Caki2 (cell line): ENCODE data around the gene SCO1. TPM values are rescaled to one million over a fixed set of nuclear protein-coding genes. Genes with fewer than 3 reads are reported as not detected.
A peak's percentile ranks its signal among the peaks of the same experiment; 100 is the strongest.
"Not testable (repeated sequence)": the region's sequence is repeated elsewhere in the genome, so short reads cannot be mapped to it uniquely, and the experiment has no call there.

ENCODE experiments used
- DNase-seq: peaks from one replicate; pipeline ENCODE4 v3.0.0-alpha.2; 2015; ENCODE audit warnings: low read depth
- in situ Hi-C: cut with HindIII; loops from 2 replicates; pipeline ENCODE4 v1.10.0; 2016; ENCODE audit warnings: low sequenced_read_pairs, low pct_unique_long_range_greater_than_20kb, mixed read lengths
- total RNA-seq: library from RNA; depleted of rRNA; stranded (reverse); fragments of >200 nt; shearing (Covaris generic); gene quantifications from 2 replicates; pipeline ENCODE4 v1.2.3, GENCODE V29; 2014; ENCODE audit warnings: low replicate concordance; rRNA removed

Gene SCO1
- 10.5 and 14.9 TPM in 2 replicates for total RNA-seq

GRCh38 chr17:10697092-10698081 is at the start of gene SCO1, which contains the start of gene ADPRM:
TSS of gene SCO1 (minus strand) at chr17:10697533. CDS start at chr17:10697507, 26 bp downstream.
TSS of gene ADPRM (plus strand) at chr17:10697594. CDS start at chr17:10704927, 7,333 bp downstream.
- in situ Hi-C loops: no loop called here
- peak; percentile 79 for DNase-seq

GRCh38 chr17:10745231-10745630 is 47.9 kb upstream of the SCO1 start:
- in situ Hi-C loops: no loop called here
- no peak for DNase-seq

DNA sequence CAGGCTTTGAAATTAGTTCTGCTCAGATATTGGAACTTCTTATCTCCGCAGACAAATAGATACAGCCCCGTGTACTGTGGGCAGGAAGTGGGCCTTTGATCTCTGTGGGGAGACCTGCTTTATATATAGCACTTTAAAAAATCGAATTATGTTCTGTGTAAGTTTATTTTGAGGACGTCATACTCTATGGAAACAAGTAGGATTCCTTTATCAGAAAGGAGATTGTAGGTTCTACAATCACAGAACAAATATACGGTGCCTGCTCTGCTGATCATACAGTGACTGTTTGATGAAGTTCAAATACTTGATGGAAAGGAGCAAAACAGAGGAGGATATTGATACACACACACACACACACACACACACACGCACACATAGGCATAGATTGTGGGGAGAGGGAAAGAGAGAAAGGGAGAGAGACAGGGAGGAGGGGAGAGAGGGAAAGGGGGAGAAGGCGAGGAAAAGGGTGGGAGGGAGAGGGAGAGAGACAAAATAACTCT is 47.2 kb upstream of the SCO1 start:
- no peak for DNase-seq
- in situ Hi-C loops: no loop called here

DNA sequence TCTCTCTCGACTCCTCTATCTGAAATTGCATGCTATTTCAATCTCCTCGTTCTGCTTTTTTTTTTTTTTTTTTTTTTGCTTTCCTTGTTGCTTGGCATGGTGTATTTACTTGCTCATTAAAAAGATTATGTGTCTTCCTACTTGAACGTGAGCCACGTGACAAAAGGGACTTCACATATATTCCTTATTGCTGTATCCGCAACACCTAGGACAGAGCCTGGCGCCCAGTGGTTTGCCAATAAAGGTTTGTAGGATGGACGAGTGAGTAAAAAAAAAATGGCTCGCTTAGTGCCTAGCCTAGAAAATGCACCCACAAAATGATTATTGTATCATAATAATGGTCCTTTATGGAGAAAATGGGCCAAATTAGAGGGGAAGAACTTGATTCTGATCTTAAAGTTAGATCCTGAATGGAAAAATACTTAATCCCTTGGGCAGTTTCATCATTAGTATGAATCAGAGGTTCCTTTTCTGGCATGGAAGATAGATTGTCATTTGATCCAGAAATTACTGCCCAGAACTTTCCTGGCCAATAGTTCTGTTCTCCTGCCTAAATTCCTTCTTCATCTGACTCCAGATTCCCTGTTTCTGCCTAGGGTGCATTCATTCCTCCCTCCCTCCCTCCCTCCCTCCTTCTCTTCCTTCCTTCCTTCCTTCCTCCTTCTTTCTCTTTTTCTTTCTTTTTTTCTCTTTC is 46.1 kb upstream of the SCO1 start:
- in situ Hi-C loops: no loop called here
- DNase-seq: no peak

DNA sequence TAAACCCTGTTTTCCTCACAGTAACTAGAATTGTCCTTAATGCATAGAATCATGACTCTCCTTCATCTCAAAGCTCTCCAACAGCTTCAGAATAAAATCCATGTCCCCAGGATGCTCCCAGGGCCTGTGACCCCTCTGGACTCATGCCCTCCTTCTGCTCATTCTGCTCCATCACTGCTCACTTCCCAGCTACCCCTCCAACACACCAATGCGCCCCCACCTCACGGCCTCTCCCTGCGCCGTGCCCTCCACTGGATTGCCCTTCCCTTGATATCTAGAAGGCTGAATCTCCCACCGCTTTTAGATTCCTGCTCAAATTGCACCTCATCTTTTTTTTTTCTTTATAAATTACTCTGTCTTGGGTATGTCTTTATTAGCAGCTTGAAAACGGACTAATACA is 45.1 kb upstream of the SCO1 start:
- in situ Hi-C loops: no loop called here
- no peak for DNase-seq

DNA sequence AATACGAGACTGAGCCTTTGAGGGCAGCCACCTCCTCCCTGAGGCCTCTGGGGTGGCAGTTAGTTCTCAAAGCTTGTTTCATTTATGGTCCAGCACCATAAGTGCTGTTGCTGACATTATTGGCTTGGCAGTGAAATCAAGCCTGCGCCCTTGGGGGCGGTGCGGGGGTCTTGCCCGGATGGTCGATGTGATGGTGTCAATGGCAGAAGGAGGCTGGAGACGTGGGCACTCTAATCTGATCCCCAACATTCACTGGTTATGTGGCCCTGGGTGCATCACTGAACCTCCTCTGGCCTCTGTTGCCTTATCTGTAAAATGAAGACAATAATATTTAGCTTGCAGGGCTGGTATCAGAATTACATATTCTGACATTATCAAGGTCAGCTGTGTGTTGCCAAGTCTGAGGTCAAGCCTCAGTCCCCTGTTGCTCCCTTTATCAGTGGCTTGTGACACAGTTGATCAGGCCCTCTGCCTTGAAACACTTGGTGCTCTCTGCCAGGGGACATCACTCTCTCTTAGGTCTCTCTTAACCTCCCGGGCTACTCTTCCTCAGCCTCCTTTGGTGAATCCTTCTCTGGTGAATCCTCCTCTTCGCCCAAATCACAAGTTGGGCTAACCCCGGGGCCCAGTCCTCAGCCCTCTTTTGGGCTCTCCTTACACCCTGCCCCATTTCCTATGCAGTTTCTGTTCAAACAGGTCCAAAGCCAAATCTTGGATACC is 44.2 kb upstream of the SCO1 start:
- in situ Hi-C loops: no loop called here
- DNase-seq: no peak

- in situ Hi-C loops: no loop called here
- no peak for DNase-seq
Measured at GRCh38 chr17:10739386-10739785, 42.1 kb upstream of the SCO1 start.

GRCh38 chr17:10738521-10739258 is 41.4 kb upstream of the SCO1 start:
- no peak for DNase-seq
- in situ Hi-C loops: no loop called here

GRCh38 chr17:10737736-10738135 is 40.4 kb upstream of the SCO1 start:
- in situ Hi-C loops: no loop called here
- DNase-seq: no peak

DNA sequence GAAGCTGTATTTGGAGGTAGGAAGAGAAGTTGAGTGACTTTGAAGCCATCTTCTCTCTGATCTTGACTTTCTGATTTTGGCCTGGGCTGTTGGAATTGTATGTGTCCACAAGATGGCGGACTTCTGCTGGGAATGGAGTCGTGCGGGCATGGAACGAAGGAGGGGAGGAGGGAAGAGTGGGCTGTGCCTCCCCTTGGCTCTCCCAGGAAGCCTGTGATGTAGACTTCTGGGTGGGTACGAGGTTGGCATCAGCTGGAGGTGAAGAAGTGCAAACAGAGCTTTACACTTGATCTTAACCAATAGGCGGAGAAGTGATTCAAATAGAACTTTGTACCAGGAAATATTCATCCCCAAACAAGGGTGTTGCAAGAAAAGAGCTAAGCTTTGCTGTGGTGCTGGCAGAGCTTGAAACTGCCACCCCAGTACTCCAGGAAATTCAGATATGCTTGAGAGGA is 39.9 kb upstream of the SCO1 start:
- in situ Hi-C loops: no loop called here

GRCh38 chr17:10735821-10736220 is 38.5 kb upstream of the SCO1 start:
- in situ Hi-C loops: no loop called here
- DNase-seq: no peak

More for the DNA sequence above, 39.9 kb upstream of the SCO1 start:
- peak; percentile 74 for DNase-seq

DNA sequence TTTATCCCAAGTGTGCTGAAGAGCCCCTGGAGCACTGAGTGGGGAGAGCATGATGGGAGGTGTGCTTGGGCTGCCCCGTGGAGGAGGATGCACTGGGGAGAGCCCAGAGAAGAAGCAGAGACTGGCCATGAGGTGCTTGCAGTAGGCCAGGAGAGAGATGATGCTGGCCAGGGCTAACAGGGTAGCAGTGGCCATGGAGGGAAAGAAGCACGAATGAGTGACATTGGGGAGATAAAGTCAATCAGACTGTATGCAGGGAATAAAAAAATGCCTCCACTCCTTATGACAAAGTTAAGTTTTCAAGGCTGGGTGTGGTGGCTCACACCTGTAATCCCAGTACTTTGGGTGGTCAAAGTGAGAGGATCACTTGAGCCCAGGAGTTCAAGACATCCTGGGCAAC is 37.9 kb upstream of the SCO1 start:
- DNase-seq: no peak
- in situ Hi-C loops: no loop called here

DNA sequence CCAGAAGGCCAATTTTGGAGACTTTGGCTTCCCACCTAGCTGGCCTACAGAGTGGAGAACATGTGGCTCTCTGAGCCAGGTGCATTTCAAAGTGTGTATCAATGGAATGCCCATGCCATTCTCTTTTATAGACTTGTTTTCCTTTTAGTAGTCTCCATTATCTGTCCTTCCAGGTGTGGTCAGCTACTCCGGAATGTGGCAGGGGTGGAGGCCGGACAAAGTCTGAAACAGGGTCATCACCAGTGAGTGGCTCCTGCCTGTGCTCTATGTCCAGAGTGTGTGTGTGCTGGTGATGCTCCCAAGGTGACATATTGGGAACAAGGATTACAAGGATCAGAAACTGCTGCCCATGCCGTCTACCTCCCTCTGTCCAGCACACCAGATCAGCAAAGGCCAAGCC is 36.3 kb upstream of the SCO1 start:
- DNase-seq: no peak
- in situ Hi-C loops: no loop called here

- DNase-seq, in situ Hi-C loops: not testable (repeated sequence)
Measured at GRCh38 chr17:10732121-10732520, 34.8 kb upstream of the SCO1 start.

- in situ Hi-C loops: no loop called here
Measured at GRCh38 chr17:10731408-10731879, 34.1 kb upstream of the SCO1 start.

DNA sequence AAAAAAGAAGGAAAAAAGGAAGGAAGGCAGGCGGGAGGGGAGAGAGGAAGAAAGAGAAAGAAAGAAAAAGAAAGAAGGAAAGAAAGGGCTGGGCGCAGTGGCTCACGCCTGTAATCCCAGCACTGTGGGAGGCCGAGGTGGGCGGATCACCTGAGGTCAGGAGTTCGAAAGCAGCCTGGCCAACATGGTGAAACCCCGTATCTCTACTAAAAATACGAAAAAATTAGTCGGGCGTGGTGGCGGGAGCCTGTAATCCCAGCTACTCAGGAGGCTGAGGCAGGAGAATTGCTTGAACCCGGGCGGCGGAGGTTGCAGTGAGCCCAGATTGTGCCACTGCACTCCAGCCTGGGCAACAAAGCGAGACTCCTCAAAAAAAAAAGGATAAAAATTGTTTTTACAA is 32.9 kb upstream of the SCO1 start:
- in situ Hi-C loops, DNase-seq: not testable (repeated sequence)

More at GRCh38 chr17:10731408-10731879, 34.1 kb upstream of the SCO1 start:
- DNase-seq: no peak

DNA sequence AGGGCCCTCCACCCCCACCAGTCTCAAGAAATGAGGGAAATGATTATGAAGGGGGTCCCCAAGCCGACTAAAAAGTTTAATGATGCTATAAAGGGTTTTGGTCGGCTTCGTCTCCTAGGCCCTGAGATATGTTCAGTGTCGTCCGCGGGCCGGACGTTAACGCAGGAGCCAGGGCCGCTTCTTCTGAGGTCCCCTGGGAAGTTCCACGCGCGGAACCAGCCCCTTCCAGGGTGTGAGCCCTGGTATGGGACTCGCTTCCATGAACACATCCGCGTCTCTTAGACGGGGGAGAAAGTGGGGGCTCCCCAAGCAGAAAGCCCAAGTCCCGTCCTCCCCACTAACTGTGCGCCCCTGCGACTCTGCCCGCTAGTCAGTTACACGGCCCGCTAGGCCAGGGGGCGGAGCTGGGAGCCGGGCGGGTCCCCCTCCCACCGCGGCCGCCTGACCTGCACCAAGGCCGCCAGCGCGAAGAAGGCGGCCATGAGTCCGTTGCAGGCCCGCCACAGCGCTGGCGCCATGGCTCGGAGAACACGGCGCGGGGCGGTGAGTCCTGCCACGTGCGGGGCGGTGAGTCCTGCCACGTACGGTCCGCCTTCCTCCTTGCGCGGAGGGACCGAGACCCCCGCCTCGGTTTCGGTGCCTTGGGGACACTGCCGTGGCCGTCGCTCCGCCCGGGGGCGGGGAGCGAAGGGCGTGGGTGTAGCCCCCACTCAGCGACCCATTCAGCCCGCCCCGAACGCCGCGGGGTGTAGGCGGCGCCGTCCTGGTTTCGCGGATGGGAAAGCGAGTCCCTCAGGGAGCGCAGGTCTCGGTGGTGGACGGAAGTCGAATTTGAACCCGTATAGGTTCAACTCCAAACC is 32.2 kb upstream of the SCO1 start, which contains the start of gene TMEM220:
TMEM220 (minus strand) TSS at position 690 of the 860 bp plus-strand sequence; CDS start at position 518, 172 bp downstream.
- DNase-seq: peak; percentile 76
- in situ Hi-C loops: no loop called here
